ENCODE results near the gene POLR2E.
"Not testable (repeated sequence)": the region's sequence is repeated elsewhere in the genome, so short reads cannot be mapped to it uniquely, and the experiment has no call there.

POLR2E gene

DNA sequence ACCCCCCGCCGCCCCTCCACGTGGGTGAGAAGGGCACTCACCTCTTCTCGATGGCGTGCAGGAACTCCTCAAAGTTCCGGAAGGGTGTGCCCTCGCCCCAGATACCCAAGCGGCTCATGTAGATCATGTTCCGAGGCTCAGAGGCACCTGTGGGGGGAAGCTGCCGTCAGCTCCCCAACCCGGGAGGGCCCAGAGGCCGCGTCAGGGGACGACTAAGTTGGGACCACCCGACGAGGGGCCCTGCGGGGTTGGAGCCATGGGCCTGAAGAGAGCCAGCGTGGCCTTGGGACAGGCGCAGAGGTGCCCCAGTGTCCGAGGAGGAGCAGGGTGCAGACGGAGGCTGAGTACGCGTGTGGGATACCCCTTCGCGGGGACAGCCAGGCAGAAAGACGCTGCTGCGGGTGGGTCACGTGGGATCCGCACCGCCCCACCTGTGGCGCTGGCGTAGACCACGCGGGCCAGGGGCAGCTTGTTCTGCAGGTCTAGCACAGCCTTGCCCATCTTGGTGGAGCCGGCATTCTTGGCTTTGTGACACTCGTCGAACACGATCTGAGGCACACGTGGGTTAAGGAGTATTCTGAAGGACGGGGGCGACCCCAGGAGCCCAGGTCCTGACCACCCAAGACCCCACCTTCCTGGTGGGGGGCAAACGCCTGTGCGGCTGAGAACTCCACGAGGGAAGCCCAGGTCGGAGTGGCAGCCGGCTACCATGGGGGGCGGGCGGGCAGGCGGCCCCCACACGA lies 24.5 kb upstream of the POLR2E start:
- H3K36me3 Mint-ChIP-seq (ENCODE audit: low read depth): peaks cover 23% of the 10 kb centered on the region
- H3K9me3 Mint-ChIP-seq: no peaks in the 10 kb centered on the region
- H3K27ac Mint-ChIP-seq: no peak overlapping the region
- no peaks in the 10 kb centered on the region for H3K27me3 Mint-ChIP-seq
- no peaks in the 10 kb centered on the region for H3K4me1 Mint-ChIP-seq (ENCODE audit: low read depth)
- no peak overlapping the region for H3K4me3 Mint-ChIP-seq

DNA sequence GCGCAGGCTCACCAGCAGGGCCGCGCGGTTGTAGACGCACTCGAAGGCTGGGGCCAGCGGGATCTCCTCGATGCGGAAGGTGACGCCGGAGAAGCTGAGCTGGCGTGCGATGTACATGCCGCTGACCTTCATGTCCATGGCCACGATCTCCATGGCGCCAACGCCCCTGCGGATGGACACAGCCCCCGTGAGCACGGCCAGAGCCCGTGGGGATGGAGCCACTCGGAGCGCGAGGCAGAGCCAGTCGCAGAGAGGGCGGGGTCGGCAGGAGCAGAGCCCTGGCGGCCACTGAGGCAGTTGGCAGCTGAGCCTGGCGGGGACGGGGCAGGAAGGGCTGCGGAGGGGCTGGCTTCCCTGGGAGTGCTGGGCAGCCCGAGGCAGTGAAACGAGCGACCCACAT lies 23.8 kb upstream of the POLR2E start:
- Mint-ChIP-seq H3K36me3 (ENCODE audit: low read depth) (peaks cover 23% of the 10 kb centered on the region), H3K4me3 (no peak overlapping the region), H3K9me3 (no peaks in the 10 kb centered on the region), H3K4me1 (ENCODE audit: low read depth) (no peaks in the 10 kb centered on the region), H3K27me3 (no peaks in the 10 kb centered on the region), H3K27ac (no peak overlapping the region)

DNA sequence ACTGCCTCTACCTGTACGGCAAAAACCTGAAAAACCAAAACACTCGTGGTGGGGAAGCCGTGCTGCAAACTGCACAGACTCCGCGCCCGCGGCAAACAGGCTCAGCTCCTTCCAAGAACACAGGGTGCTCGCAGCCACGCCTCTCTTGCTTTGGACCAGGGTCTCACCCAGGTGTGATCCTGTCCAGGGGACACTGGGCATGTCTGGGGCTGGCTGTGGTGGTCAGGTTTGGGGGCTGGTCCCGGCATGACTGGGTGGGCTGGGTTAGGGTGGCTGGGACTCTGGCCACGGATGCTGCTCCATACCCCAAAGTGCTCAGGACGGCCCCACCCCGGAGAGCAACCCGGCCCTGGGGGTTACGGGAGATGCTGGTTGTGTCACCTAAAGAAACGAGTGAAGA lies 22.5 kb upstream of the POLR2E start:
- no peak overlapping the region for H3K4me3 Mint-ChIP-seq
- H3K27ac Mint-ChIP-seq: no peak overlapping the region
- no peaks in the 10 kb centered on the region for H3K9me3 Mint-ChIP-seq
- H3K27me3 Mint-ChIP-seq: no peaks in the 10 kb centered on the region
- H3K4me1 Mint-ChIP-seq (ENCODE audit: low read depth): no peaks in the 10 kb centered on the region
- peaks cover 16% of the 10 kb centered on the region for H3K36me3 Mint-ChIP-seq (ENCODE audit: low read depth)

DNA sequence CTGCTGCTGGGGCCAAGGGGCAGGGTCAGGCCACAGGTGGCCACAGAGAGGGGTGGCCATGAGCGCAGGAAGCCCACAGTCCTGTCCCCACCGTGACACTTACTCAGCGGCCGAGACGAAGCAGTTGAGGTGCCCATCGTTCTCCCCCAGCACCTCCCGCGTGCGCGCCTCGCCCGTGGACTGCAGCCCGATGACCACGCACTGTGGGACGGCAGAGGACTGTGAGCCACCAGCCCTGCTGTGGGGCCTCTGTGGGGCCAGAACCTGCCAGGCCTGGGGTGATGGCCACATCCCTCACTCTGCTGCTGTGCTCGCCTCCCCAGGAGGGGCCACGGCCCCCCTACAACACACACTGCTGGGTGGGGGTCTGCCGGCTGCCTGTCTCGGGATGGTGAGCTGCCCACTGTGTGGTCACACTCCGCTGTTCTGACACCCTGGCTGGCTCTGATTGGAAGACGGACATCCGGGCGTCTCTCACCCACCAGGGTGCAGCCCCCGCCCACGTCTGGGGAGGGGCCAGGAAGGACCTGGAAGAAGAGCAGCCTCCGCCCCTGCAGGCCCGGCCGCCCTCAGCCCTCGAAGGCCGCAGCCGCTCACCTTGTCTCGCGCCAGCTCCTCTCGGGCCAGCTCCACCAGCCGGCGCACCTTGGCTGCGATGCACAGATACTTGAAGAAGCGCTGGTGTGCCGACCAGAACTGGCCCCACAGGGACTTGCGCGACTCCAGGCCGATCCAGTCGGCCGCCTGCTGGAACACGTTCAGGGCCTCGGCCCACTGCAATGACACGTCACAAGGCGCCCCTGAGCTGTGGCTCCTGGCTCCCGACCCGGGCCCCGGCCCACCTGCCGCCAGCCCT lies 21.8 kb upstream of the POLR2E start:
- Mint-ChIP-seq H3K27me3 (no peaks in the 10 kb centered on the region), H3K9me3 (no peaks in the 10 kb centered on the region), H3K36me3 (ENCODE audit: low read depth) (peaks cover 16% of the 10 kb centered on the region), H3K4me1 (ENCODE audit: low read depth) (no peaks in the 10 kb centered on the region), H3K4me3 (no peak overlapping the region), H3K27ac (no peak overlapping the region)

GRCh38 chr19:1115646-1116420 lies 20.7 kb upstream of the POLR2E start:
- Mint-ChIP-seq H3K9me3 (no peaks in the 10 kb centered on the region), H3K4me1 (ENCODE audit: low read depth) (no peaks in the 10 kb centered on the region), H3K36me3 (ENCODE audit: low read depth) (peaks cover 6% of the 10 kb centered on the region), H3K4me3 (no peak overlapping the region), H3K27ac (no peak overlapping the region), H3K27me3 (no peaks in the 10 kb centered on the region)

DNA sequence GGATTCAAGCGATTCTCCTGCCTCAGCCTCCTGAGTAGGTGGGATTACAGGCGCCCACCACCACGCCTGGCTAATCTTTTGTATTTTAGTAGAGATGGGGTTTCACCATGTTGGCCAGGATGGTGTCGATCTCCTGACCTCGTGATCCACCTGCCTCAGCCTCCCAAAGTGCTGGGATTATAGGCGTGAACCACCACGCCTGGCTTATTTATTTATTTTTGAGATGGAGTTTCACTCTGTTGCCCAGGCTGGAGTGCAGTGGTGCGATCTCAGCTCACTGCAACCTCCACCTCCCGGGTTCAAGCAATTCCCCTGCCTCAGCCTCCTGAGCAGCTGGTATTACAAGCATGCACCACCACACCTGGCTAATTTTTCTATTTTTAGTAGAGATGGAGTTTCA lies 19.6 kb upstream of the POLR2E start:
- H3K9me3 Mint-ChIP-seq; H3K27ac Mint-ChIP-seq; H3K4me1 Mint-ChIP-seq (ENCODE audit: low read depth); H3K36me3 Mint-ChIP-seq (ENCODE audit: low read depth); H3K27me3 Mint-ChIP-seq; H3K4me3 Mint-ChIP-seq: not testable (repeated sequence)

GRCh38 chr19:1113986-1114483 lies 18.9 kb upstream of the POLR2E start:
- Mint-ChIP-seq H3K36me3 (ENCODE audit: low read depth) (peaks cover 6% of the 10 kb centered on the region), H3K4me1 (ENCODE audit: low read depth) (no peaks in the 10 kb centered on the region), H3K27ac (no peak overlapping the region), H3K9me3 (no peaks in the 10 kb centered on the region), H3K27me3 (no peaks in the 10 kb centered on the region), H3K4me3 (no peak overlapping the region)

- H3K27me3 Mint-ChIP-seq: no peaks in the 10 kb centered on the region
Observed at GRCh38 chr19:1113030-1113985, 18.1 kb upstream of the POLR2E start.

DNA sequence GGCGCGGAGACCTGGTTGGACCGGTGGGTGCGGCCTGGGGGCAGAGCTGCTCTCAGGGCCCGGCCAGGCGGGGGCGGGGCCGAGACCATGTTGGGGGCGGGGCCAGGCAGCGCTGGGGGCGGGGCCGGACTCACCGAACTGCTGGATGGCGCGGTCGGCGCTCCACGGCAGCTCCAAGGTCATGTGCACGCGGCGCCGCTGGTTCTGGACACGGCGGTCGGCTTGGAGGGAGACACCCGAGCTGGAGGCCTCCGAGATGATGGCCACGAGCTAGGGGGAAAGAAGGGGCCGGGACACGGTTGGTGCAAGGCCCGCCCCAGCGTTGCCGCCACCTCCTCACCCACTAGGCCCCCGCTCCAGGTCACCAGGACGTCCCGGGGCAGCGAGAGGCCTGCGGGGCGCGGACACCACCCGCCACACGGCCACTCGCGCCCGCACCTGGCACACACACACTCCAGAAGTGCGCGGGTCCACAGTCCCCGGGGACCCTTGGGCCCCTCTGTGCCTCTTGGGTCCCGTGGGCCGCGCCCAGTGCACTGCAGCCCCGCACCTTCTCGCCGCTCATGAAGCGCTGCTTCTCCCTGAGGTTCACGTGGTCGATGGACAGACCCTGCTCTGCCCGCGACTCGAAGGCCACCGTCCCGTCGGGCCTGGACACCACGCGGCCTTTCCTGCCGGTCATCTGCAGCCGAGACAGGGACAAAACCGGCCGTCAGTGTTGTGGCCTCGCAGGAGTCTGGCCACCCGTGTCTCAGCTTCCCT lies 17.3 kb upstream of the POLR2E start:
- Mint-ChIP-seq H3K4me1 (ENCODE audit: low read depth) (no peaks in the 10 kb centered on the region), H3K27ac (no peak overlapping the region), H3K9me3 (no peaks in the 10 kb centered on the region), H3K27me3 (no peaks in the 10 kb centered on the region), H3K4me3 (no peak overlapping the region), H3K36me3 (ENCODE audit: low read depth) (no peaks in the 10 kb centered on the region)

More at GRCh38 chr19:1113030-1113985, 18.1 kb upstream of the POLR2E start:
- Mint-ChIP-seq H3K27ac (no peak overlapping the region), H3K4me1 (ENCODE audit: low read depth) (no peaks in the 10 kb centered on the region), H3K4me3 (no peak overlapping the region), H3K9me3 (no peaks in the 10 kb centered on the region), H3K36me3 (ENCODE audit: low read depth) (peaks cover 4% of the 10 kb centered on the region)

GRCh38 chr19:1111641-1112267 lies 16.6 kb upstream of the POLR2E start:
- Mint-ChIP-seq H3K9me3 (no peaks in the 10 kb centered on the region), H3K4me1 (ENCODE audit: low read depth) (no peaks in the 10 kb centered on the region), H3K4me3 (no peak overlapping the region), H3K36me3 (ENCODE audit: low read depth) (no peaks in the 10 kb centered on the region), H3K27ac (no peak overlapping the region), H3K27me3 (no peaks in the 10 kb centered on the region)

GRCh38 chr19:1110809-1111640 lies 15.8 kb upstream of the POLR2E start:
- H3K4me3 Mint-ChIP-seq: no peak overlapping the region
- no peak overlapping the region for H3K27ac Mint-ChIP-seq
- H3K27me3 Mint-ChIP-seq: no peaks in the 10 kb centered on the region
- no peaks in the 10 kb centered on the region for H3K9me3 Mint-ChIP-seq
- H3K36me3 Mint-ChIP-seq (ENCODE audit: low read depth): no peaks in the 10 kb centered on the region
- no peaks in the 10 kb centered on the region for H3K4me1 Mint-ChIP-seq (ENCODE audit: low read depth)

DNA sequence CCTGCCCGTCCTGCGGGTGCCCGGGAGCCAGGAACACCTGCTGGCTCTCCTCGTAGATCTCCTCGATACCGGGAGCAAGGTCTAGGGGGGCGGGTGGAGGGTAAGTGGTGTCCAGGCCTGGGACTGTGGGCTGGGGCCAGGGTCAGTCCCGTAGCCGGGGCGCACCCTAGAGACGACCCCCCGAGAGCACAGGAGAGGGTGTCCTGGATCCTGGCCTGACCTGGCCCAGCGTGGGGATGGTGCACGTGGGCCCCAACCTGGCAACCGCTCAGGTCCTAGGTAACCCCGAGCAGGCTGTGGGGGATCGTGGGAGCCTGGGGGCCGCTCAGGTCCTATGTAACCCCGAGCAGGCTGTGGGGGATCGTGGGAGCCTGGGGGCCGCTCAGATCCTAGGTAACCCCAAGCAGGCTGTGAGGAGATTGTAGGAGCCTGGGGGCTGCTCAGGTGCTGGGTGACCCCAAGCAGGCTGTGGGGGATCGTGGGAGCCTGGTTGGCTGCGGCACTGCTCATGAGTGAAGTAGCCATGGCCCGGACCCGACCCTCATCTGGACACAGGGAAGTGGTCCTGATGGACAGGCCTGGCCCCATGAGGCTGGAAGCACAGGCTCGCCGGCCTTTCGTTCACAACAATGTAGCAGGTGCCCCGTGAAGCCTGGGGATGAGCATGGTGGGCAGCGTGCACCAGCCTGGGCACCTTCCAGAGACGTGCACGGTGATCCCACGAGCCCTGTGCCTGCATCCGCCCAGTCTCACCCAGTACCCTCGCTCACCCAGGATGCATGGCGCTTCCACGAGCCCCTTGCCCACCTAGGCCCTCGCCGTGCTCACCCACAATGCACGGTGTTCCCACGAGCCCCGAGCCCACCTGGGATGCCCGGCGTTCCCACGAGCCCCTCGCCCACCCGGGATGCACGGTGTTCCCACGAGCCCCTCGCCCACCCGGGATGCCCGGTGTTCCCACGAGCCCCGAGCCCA lies 14.8 kb upstream of the POLR2E start:
- no peaks in the 10 kb centered on the region for H3K9me3 Mint-ChIP-seq
- no peak overlapping the region for H3K4me3 Mint-ChIP-seq
- H3K27me3 Mint-ChIP-seq: no peaks in the 10 kb centered on the region
- no peaks in the 10 kb centered on the region for H3K36me3 Mint-ChIP-seq (ENCODE audit: low read depth)
- H3K27ac Mint-ChIP-seq: no peak overlapping the region
- H3K4me1 Mint-ChIP-seq (ENCODE audit: low read depth): no peaks in the 10 kb centered on the region
